ENCODE measurements around the gene GALNT14.

Gene GALNT14

DNA sequence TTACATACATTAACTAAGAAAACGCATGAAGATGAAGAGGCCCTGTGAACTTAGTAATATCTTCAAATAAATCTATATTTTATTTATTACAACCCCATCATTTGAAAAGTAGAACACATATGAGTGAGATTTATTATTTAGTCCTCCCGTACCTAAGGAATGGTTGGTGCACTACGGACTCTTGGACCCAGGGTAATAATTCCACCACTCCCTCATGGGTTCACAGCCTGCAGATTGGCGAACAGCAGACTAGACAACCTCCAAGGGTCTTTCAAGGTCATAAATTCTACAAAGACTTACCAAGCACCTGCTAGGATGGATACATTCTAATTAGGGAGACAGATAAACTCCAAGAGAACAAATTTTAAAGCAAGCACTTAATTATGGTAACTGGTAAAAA is 51.6 kb downstream of the GALNT14 start:
- DNase-seq (ENCODE audit: low spot score): no peak

DNA sequence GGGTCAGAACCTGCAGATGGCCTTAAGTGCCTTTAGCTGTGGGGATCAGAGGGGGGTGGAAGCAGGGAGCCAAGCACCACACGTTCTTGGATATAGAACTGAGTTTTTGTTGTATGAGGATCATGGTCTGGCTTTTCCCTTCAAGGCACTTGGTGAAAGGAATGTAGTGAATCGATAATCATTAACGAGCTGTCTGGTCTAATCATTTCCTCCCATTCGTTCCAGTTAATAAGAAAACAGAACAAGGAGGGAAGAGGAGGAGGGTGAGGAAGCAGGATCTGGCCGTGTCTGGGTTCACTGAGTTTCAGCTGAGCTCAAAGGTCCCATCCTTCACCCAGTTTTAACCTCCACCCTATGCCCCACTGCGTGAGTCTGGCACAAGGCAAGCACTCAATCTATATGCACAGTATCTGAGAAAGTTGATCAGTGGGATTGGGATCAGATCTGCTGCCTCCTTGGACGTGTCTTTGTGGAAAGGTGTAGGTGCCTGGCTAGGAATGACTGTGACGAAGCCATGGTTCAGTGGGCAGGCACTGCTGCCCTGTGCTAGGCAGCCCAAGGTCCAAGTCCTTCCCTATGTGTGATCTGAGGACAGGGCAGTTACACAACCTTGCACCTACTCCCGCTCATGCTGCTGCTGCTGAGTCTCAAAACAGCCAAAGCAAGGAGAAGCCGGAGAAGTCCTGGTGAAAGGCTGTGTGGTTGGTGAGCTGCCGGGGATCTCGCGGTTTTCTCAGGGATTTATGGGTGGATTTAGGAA is 54.8 kb downstream of the GALNT14 start:
- DNase-seq (ENCODE audit: low spot score): no peak

DNA sequence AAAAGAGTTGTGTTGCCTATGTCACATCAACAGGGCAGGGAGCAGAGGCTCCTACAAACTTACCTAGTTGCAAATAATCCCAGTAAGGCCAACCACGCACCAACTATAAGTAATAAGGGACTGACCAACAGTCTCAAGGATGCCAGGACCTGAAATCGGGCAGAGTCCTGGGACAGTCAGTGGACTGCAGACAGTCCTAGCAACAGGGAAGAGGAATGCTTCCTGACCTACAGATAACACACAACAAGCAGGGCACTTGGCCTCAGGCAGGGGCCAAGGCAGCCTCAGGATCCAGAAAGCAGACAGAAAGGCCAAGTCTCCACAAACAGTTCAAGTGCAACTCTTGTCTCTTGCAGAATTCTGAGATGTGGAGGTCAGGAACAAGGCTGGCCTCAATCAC is 56.2 kb downstream of the GALNT14 start:
- DNase-seq (ENCODE audit: low spot score): no peak

- DNase-seq (ENCODE audit: low spot score): no peak
These were observed 56.7 kb downstream of the GALNT14 start for GRCh38 chr2:31081492-31081891.

DNA sequence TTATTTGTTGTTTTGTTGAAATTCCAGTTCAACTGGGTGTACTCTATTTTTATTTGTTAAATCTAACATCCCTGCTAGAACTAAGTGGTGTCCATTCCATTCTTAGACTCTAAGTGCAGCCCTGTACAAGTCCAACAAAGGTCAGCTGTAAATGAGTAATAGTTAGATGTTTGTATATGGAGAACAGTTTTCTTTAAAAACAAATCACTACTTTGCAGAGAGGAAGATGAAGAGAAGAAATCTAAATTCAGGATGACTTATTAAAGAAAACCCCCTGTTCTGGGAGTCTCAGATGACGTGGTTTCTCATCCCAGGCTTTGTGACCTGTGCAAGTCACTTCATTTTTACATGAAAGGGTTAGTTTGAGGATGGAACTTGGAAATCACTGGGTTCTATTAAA is 57.9 kb downstream of the GALNT14 start:
- no peak for DNase-seq (ENCODE audit: low spot score)

GRCh38 chr2:31079665-31080064 is 58.6 kb downstream of the GALNT14 start:
- no peak for DNase-seq (ENCODE audit: low spot score)

GRCh38 chr2:31078579-31079105 is 59.6 kb downstream of the GALNT14 start:
- no peak for DNase-seq (ENCODE audit: low spot score)

DNA sequence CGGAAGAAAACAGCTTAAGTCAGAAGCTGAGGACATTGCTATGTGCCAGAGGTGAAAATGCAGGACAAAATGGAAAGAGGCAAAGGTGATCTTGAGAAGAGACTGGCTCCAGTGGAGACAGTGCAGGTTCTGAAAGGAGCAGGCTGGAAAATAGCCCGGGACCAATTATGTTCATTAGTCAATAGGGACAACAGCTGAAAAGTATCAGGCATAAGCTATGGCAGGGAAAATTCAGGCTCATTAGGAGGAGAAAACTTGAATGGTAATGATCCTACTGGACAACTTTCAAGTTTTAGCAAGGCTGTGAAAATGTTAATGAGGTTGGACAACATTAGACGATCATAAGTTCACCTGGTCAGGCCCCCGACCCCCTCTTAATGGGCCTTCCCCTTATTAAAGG is 60.2 kb downstream of the GALNT14 start:
- DNase-seq (ENCODE audit: low spot score): no peak

DNA sequence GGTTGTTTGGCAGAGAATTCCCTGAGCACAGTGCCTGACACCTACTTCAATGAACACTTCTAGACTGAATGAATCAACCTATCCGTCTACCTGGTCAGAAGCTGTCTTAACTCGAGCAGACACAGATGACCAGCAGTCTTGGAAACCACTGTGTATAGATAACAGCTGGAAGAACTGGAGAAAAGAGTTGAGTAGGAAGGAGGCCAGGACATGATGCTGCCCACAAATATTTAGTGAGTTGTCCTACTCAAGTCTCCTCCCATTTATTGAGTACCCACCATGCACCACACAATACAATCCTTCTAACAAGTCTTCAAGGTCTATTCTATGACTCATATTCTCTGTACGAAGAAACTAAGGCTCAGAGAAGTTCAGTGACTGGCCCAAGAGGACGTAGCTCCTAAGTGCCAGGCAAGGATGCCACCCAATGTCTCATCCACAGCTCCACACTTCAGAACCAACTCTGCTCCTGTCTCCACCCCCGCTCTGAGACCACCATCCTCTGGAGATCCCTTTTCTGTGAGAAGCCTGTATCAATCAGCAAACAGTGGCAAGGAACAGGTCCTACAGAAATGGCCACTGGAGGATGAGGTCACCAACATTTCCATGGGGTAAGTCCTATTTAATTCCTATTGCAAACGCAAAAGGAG is 62.2 kb downstream of the GALNT14 start:
- no peak for DNase-seq (ENCODE audit: low spot score)

GRCh38 chr2:31075431-31075830 is 62.8 kb downstream of the GALNT14 start:
- no peak for DNase-seq (ENCODE audit: low spot score)

DNA sequence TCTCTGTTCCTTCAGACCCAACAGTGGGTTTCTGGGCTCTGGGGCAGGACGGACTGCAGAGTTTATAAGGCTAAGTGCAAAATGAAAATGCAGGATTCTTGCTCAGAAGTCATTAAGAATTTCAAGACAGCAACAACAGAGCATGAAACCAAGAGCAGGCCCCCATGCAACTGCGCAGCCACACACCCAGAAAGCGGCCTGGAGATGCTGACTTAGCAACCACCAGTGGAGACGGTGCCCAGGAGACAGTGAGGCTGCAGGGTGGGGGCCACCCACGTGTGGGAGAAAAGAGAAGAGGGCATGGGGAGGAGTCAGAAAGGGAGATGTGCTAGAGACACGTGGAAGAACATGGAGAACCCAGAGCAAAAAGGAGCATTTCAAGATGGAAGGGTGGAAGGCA is 66.5 kb downstream of the GALNT14 start:
- DNase-seq (ENCODE audit: low spot score): no peak

DNA sequence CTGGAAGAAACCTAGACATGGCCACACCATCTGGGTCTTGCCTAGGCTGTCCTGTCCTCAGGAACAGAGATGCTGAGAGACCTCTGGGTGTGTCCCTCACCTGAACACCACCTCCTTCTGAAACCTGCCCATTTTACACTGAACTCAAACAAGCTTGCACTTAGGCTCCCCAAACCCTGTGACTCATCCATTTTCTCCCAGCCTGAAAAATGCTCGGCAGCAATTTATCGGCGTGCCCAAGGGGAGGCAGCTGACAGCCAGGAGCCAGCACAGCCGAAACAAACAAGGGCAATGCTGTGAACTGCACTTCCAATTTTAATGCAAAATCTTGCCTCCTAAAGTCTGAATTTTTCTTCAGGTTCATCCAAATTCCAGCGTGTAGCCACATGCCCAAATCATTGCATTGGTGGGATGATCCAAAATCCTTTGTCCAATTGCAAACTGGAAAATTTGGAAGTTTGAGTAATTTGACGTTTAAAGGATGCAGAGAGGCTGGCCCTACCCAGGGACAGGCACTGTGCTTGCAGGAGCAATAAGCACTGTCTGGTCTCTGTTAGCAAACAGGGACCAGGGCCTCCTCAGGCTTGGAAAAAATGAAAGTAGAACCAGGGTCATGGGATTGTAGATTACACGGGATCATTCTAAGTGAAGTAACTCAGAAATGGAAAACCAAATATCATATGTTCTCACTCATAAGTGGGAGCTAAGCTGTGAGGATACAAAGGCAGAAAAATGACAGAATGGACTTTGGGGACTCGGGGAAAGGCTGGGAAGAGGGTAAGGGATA is 67.7 kb downstream of the GALNT14 start:
- DNase-seq (ENCODE audit: low spot score): peak; percentile 35

- no peak for DNase-seq (ENCODE audit: low spot score)
These were observed 68.5 kb downstream of the GALNT14 start for GRCh38 chr2:31069643-31070325.

- no peak for DNase-seq (ENCODE audit: low spot score)
These were observed 71.0 kb downstream of the GALNT14 start for GRCh38 chr2:31067259-31067658.

- peak; percentile 25 for DNase-seq (ENCODE audit: low spot score)
These were observed 71.7 kb downstream of the GALNT14 start for GRCh38 chr2:31066551-31066950.

DNA sequence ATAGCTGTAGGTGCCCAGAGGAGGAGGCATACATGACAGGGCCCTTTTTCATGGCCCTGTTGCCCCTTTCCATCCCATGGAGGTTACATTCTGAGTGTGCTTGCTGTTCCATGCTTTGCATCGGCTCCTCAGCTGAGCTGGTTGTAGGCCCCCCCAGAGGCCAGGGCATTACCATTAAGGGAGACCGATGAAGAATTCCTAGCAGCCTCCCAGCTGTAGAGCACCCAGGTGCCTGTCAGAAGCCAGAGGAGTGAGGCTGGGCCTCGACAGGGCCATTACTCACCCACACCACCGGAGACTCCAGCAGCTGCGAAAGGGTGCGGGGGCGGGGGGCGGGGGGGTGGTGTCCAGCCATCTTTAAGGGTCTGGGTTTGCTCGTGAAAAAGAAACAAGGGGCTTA is 72.2 kb downstream of the GALNT14 start:
- no peak for DNase-seq (ENCODE audit: low spot score)

- DNase-seq (ENCODE audit: low spot score): no peak
These were observed 72.9 kb downstream of the GALNT14 start for GRCh38 chr2:31065356-31065755.

GRCh38 chr2:31060397-31060796 is 77.8 kb downstream of the GALNT14 start:
- no peak for DNase-seq (ENCODE audit: low spot score)

GRCh38 chr2:31058096-31059035 is 79.9 kb downstream of the GALNT14 start:
- DNase-seq (ENCODE audit: low spot score): no peak

- DNase-seq (ENCODE audit: low spot score): no peak
These were observed 80.5 kb downstream of the GALNT14 start for GRCh38 chr2:31057691-31058090.

- DNase-seq (ENCODE audit: low spot score): no peak
These were observed 82.3 kb downstream of the GALNT14 start for GRCh38 chr2:31055938-31056337.
